Left hindlimb (tissue), 1 donor: ENCODE data around the gene DPF3.

Experiments used
- DNase-seq: peaks from one replicate; pipeline ENCODE4 v3.0.0-alpha.2; 2018

DPF3 gene

DNA sequence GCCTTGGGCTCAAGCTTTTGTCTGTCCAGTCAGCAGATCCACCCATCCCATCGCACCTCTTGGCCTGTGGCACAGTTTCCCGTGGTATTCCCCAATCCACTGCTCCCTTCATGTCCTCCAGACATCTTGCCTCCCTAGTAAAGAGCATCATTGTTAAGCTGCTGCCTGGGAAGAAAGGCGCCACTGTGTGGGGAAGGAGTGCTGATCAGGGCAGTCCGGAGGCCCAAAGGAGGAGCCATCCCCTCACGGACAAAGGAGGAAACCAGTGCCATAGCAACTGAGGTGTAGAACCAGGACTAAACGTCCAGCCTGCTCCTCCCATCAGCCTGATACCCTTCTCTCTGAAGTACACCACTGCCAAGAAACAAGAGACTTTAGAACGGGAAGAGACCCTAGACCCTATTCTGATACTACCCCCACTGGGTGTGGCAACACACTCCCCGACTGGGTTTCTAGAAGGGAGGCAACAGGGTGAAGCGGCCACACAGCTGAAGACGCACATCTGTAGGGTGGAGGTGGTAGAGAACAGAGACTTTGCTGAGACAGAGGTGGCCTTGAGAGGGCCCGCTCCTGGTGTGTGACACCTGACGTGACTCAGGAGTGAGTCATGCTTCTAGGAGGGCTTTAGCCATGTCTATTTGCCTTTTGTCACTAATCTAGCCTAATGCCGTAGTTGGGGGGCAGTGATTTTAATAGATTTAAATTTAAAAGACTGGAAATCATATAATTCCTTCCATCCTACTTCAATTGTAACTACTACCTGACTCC, 185.0 kb downstream of the DPF3 start:
- DNase-seq: no peak

DNA sequence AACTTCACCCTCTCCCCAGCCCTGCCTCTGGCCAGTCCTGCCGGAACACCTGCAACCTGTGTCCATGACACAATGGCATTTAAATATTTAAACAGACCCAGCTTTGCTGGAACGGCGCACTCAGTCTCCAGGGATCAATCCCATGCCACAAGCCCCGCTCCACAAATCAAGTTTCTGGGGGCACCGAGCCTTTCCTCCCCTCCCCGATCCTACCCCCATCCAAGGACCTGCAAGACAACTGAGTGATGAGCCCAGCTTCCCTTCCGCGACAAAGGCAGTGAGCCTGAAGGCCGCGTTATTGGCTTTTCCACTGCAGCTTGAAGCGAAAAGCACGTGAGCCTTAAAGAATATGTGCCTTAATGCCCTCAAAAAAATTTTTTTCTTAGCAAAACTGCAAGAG, 185.7 kb downstream of the DPF3 start:
- no peak for DNase-seq

DNA sequence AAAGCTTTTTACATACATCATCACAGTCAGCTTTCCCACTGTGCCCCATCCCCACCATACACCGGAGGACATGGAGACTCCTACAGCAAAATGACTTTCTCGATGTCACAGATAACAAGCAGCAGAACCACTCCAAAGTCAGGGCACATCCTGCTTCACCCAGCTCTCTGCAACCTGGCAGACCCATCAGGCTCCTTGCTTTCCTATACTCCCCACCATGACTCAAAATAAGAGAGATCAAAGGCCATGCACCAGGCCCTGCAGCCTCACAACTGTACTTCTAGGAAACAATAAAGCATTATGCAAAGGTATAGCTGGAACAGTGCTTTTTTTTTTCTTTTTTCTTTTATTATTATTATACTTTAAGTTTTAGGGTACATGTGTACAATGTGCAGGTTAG, 187.4 kb downstream of the DPF3 start:
- DNase-seq: no peak

DNA sequence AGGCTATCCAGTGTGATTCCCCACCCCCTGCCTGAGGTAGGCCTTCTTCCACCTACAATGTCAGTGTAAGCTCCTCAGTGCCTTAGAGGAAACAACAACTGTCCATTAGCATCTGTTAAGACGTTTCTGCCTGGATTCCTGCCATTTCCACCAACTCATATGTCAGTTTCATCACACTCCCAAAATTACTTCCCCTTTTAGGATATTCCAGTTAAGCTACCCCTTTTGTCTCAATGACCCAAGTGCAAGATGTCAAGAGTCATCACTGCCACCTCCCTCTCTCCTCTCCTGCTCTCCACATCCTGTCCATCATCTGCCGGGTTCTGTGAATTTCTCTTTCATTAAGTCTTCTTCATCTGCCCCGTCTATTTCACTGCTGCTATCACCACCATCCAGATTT, 189.4 kb downstream of the DPF3 start:
- DNase-seq: no peak

DNA sequence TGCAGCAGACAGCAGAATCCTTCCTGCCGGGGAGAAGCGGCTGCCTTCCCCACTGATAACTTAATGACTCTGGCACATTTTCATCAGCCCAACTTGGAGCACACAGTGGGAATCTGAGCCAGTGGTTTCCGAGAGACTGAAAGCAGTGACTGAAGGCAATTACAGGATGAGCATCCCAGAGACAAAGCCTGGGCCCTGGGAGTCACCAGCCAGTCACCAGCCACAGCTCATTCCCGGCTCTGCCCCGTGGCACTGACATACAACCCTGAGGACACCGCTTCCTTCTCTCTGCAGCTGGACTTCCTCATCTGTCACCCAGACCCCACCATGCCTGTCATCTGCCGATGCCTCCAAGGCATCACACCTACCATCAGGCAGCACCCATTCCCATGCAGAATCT, 192.3 kb downstream of the DPF3 start:
- DNase-seq: no peak

DNA sequence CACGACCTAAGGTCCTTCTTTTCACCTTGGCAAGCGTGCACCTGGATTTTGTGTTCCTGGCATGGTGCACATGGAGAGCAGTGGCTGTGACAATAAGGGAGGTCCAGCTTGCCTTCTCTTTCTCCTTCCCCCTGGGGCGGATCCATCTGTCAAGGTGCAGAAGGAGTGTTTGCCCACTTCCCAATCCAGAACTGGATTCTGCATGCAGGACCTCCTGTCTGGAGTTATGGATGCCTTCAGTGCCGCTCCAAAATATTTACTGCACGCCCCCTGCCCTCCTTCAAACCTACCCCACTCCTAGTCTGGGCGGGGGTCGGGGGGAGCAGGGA, 192.7 kb downstream of the DPF3 start:
- DNase-seq: no peak

DNA sequence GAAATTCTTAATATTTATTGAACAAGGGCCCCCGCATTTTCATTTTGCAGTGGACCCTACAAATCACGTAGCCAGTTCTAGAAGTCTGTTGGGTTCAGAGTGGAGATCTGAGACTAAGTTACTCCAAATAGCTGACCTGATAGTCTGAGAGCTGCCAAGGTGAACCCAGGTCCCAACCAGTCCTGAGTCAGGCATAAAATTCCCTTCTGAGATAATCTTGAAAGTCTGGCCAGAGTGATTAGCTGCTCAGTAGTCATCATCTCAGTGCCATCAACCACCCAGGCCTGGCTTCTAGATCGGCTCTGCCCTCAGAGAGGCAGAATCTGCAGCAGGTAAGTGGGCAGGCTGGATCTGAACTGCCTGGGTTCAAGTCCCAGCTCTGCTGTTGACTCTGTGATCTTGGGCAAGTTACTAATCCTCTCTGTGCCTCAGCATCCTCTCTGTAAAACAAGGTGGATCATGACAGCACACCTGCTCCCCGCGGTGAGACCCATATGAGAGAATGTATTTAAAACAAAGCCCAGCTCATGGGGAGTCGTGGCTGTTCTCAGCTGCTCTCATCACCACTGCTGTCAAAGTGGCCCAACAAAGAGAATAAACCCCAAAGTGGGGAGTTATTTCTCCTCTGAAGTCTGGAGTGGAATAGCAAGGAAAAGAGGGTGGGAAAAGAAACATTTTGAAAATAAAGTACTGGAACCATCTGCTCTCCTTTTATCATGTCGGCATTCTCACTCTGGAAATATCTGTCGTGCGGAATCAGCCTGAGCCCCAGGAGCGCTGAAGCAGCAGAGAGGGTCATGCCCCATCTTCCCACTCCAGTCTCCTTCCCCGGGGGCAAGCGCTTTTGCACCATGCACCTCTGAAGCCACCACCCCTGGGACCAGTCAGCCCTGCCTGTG, 193.3 kb downstream of the DPF3 start:
- no peak for DNase-seq

DNA sequence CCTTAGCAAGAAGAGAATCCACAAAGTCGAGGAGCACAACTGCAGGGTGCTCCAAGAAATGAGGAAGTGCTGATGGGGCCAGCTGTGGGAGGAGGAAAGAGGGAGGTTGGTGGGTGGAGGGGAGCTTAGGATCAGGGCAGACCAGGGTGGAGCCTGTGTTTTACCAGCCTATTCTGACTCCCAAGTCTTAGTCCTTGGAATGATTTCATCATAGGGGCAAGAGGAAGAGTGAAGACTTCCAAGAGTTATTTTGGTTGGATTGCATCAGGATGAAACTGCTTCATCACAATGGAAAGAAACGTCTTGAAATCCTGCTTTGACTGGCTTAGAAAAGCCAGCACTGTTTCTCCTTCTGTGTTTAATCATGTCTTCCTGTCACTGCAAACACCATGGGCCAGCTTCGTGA, 194.0 kb downstream of the DPF3 start:
- DNase-seq: no peak

DNA sequence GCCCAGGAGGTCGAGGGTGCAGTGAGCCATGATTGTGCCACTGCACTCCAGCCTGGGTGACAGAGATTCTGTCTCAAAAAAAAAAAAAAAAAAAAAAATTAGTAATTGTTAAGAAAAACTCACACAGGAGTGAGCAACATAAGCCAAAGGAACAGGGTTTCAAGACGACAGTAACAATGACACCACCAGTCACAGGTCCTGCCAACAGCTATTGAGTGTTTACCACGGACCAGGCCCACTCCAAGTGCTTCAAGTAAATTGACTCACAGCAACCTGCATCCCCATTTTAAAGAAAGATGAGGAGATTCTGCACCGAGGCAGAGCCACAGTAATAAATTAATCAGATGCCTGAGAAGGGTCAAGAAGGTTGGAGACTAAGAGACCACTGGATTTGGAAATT, 194.5 kb downstream of the DPF3 start:
- DNase-seq: no peak

DNA sequence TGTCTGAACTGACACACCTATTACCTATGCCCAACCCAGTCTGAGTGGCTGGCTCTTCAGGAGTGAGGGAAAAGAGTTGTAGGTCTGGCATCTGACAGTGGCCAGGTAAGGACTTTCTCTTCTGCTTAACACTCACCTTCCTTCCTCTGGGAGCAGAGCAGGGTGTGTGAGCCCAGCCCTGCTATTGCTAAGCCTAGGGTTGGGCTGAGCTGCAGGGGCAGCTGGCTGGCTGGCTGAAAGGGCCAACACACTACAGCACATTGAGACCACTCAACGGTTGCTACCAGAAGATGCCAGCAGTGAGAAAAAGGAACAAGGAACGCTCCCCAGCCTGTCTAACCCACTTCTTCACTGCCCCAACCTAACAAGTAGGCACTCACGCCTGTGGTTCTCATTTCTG, 201.2 kb downstream of the DPF3 start:
- no peak for DNase-seq

DNA sequence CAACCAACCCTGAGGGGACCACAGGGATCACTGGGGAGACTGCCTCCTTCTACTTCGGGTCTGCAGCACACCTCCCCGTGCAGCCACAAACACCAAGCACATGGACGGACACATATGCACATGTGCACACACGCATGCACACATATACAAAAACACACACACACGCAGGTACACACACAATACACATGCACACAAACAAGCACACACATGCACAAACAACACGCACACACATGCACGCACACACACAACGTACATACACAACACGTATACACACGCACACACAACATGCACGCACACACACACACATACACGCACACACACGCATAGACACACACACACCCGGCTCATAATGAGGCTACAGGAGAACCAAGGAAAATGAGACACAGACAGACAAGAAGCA, 203.6 kb downstream of the DPF3 start:
- no peak for DNase-seq

DNA sequence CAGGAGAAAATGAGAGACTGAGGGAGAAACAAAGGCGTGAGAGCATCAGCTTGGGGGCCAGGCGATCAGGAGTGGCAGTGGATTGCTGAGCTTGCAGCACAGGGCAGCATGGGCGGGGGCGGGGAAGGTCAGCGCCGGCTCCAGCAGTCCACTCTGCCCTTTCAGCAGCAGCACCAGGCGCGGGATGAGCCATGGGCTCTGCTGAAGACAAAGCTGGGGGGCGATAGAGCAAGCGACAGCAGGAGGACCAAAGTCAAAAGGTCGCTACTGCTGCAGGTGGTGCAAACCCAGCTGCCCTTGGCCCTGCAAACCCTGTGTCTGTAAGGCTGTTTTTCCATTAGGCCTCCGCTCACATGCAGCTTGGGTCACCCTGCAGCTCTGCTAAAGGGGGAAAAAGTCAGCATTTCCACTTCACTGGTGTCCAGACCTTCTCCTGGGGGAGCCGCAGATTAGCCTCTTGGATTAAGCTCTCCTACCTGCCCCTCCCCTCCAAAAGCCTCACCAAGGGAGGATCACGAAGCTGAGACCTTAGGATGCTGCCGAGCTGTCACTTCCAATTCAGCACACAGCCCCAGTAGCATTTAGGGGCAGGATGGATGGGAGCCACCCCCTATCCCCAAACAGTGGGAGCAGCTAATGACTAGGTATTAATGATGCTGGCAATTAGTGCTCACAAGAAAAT, 204.8 kb downstream of the DPF3 start:
- no peak for DNase-seq

DNA sequence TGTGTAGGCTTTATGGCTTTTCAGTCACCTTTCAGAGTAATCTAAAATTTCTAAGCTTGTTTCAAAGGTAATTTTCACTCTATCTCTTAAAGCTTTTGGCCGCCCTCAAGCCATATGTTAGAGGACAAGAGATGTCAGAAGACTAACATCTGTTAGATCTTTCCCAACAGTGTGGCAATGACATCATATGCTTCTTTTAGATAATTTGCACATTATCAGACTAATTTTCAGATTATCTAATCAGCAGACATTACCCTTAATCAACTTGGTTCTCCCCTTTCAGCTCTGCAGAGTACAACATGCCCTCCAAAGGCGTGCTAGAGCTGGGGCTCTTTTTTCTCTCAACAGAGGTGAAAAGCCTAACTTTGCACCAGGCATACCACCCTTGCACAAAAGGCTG, 207.1 kb downstream of the DPF3 start:
- DNase-seq: no peak

DNA sequence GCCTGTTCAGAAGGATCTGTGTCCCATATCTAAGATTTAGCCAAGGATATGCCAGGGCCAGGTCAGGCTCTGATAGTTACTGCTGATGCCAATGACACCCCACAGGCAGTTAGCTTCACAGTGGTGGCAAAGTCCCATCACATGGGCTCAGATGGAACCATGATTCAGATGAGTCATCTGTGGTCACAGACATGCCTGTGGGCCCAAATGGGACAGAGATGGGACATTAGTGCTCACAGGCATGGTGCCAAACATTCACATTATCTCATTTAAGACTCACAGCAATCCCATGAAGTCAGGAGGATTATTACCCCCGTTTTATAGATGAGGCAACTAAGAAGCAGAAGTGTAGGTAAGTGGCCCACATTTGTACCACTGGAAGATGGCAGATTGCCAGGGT, 207.8 kb downstream of the DPF3 start:
- DNase-seq: no peak

DNA sequence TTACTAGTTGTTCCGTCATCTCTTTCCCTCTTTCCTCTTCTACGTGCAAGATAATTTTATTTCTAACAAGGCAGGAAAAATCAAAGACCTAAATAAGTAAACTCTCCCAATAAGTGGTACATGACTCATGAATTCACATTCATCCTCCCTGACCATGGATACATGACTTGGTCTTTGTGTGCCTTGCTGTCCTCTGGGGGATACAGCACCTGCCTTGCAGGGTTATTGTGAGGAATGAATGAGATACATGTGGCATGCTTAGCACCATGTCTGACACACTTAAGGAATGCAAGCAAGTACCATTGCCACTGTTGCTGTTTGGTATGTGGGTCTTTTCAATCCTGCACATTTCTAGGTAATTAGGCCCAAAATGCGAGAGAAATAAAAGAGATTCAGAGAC, 208.4 kb downstream of the DPF3 start:
- DNase-seq: no peak

DNA sequence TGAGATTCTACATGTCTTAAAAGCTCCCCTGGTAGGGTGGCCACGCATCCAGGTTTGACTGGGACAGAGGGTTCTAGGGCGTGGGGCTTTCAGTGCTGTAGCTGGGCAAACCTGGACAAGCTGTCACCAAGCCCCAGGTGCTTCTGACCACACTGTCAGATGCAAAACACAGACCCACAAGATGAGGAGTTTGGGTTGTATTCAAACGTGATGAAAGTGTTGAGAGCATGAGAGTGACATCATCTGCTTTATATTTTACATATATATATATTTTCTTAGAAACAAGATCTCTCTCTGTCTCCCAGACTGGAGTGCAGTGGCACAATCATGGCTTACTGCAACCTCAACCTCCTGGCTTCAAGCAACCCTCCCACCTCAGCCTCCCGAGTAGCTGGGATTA, 210.1 kb downstream of the DPF3 start:
- no peak for DNase-seq

DNA sequence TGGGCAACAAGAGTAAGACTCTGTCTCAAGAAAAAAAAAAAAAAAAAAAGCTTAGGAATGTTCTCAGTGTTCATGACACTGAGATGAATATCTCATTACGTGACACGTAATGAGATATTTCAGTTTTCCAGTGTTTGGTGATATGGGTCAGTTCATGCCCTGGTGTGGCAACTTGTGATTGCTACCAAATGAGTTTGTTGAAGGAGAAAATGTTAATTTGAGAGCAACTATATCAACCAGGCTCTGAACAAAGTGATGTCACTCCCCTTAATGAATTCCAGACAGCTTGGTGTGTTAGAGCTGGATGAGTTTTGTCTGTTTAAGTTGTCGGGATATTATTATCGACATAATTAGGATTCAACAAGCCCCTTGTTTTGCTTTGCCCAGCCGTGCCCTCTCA, 211.7 kb downstream of the DPF3 start:
- no peak for DNase-seq

DNA sequence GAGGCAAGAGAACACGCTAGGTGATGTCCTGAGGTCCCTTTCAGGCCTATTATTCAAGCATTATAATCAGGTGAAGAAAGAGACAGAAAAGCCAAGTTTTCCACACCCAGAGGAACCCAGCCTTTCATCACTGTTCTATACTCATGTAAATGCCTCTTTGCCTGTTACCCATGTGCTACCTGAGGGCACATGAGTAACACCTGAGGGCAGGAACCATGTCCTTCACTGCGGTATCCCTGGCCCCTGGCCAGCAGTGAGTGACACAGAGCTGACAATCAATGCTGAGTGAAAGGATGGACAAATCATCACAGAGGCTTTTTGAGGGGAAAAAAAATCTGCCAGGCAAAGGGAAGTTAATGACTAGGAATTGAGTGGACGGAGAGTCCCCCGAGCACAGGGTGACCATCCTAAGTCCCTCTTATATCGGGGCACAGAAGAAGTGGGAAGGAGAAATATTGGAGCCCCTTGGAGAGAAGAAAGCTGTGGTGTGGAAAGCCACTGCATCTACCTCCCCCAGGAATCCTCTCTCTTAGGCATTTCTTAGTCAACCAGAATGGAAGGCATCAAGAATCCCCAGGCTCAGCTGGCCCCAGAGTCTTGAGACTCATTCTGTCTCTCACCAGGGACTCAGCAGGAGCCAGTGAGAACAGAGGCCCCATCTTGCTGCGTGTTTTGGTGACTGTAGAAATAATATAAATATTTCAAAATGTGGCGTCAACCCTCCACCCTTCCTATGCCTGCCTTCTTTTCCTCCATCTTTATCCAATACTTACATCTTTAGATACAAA, 212.9 kb downstream of the DPF3 start:
- DNase-seq: no peak

DNA sequence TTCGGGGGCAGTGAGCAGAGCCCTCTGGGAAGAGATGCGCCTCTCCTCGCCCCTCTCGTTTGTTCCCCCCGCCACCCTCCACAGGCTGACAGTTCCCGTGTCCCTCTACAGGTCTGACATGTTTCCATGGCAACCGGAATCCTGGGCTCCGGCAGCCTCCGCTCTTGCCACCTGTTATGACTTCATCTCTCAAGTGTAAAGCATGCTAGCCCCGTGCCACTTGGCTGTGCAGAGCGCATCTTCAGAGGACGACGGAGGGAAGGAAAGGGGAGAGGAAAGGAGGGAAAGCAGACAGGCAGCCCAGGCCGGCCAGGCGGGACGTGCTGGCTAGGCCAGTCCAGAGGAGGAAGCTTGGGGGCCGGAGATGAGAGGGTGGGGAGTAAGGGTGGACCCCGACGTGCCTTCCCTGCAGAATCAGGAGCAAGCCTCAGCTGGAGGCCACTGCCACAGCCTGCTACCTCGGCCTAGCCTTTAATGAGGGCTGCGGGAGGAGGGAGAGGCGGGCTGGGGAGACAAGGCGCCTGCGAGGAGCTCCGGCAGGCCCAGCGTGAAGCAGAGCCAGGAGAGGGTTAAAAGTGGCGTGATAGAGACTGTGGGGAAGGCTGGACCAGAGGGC, 214.3 kb downstream of the DPF3 start:
- DNase-seq: peak; percentile 50

DNA sequence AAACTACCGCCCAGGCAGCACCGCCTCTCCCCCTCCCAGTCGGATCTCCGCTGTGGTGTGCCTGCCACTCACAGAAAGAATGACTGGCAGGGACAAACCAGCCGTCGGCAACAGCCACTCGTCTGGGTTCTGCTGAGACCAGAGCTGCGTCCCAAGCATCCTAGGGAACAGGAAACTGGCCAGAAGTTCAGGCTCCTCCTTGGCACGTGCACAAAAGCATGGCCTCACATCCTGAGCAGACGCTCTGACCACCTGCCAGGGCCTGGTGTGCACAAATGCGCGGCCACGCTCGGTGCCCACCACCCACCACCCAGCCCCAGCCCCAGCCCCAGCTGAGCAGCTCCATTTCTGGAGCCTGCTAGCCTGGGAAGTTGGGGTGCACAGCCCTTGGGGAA, 214.8 kb downstream of the DPF3 start:
- DNase-seq: peak; percentile 44

DNA sequence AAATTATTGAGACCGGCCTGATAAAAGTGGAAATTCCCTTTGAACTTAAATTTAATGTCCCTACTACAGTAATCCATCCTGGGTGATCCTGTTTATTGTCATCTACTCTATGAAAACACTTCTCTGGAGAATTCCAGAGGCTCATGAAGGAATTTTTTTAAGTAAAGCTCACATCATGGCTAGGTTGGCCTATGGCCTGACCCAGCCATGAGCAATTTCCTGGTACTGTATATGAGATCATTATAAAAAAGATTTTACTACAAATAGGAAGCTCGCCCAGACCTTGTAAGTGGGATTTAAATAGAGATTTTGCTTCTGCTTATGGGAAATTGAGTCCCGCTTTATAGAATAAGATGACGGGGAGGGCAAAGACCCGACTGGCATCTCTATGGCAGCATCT, 215.5 kb downstream of the DPF3 start:
- DNase-seq: no peak

DNA sequence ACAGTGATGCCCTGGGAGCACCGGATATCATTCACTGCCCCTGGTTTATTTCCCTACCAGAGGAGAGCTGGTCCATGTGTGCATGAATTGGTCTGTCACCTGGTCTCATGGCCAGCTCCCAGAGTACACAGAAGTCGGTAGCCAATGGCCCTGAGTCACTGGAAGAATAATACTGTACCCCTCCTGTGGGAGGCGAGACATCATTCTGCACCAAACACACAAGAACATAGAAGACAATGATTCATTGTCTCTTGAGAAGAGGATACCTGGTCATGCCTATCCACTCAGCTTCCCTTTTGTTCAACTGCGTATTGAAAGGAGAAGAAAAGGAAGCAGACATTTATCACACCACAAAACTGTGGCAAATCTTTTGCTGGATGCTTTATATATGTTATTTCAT, 216.2 kb downstream of the DPF3 start:
- no peak for DNase-seq

DNA sequence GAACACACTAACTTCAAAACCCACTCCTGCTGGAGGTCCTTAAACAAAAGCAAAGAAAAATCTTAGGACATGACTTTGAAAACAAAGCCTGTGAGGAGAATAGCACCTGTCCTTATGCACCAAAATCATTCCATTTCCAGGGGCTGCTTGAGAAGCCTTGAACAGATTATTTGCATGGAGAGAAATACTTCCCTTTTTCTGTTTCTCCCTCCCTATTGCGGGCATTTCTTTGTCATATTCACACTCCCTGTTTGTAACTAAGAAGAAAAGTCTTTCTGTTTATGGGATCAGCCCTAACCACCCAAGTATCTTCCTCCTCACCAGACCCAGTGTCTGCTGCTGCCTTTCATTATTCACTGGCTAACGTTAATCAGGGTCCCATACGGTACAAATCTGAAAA, 218.8 kb downstream of the DPF3 start:
- no peak for DNase-seq
